Choroid plexus epithelial cell (primary cell): ENCODE results near the gene NAALAD2.
"Not testable (repeated sequence)": the region's sequence is repeated elsewhere in the genome, so short reads cannot be mapped to it uniquely, and the experiment has no call there.

ENCODE experiments used
- DNase-seq: peaks from one replicate; pipeline ENCODE4 v3.0.0-alpha.2; 2010; ENCODE audit warnings: low read depth
- H3K4me3 ChIP-seq: 2 replicates; pipeline ENCODE4 v1.5.1; 2011; ENCODE audit warnings: low read depth, mild to moderate bottlenecking, control low read depth, low read length, moderate library complexity
- TF ChIP-seq, protein P1 (sequence below): conservative IDR thresholded peaks from 2 replicates; pipeline ENCODE4 v1.5.1; 2011; ENCODE audit warnings: low read depth, mild to moderate bottlenecking, control low read depth, inconsistent platforms, low read length, moderate library complexity

The NAALAD2 gene

DNA sequence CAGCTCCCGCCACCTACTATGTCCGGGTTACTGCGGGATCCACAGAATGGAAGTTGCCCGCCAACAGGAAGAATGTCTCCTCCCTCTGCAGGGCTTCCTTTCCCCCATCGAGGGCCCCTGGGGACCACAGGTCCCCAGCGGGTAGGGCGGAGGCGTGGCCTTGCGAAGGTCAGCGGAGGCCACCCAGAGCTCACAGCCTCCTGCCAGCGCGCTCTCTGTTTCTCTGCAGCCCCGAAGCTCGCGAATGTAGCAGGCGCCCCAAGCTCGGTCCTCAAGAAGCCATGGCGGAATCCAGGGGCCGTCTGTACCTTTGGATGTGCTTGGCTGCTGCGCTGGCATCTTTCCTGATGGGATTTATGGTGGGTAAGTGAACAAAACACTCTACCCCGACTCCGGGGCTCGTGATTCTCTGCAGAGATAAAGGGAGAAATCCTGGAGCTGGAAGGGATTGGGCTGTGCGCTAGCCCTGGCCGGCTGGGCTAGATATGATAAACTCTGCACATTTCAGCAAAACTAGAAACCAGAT, at the start of gene NAALAD2:
Gene NAALAD2, plus strand, starts transcription at position 186 of the 526 bp plus-strand sequence. Its CDS starts 96 bp downstream, at position 282.
- peak; percentile 56 for DNase-seq
- H3K4me3 ChIP-seq = peak within 1 kb of the TSS; percentile 68
- TF ChIP-seq, protein P1, sequence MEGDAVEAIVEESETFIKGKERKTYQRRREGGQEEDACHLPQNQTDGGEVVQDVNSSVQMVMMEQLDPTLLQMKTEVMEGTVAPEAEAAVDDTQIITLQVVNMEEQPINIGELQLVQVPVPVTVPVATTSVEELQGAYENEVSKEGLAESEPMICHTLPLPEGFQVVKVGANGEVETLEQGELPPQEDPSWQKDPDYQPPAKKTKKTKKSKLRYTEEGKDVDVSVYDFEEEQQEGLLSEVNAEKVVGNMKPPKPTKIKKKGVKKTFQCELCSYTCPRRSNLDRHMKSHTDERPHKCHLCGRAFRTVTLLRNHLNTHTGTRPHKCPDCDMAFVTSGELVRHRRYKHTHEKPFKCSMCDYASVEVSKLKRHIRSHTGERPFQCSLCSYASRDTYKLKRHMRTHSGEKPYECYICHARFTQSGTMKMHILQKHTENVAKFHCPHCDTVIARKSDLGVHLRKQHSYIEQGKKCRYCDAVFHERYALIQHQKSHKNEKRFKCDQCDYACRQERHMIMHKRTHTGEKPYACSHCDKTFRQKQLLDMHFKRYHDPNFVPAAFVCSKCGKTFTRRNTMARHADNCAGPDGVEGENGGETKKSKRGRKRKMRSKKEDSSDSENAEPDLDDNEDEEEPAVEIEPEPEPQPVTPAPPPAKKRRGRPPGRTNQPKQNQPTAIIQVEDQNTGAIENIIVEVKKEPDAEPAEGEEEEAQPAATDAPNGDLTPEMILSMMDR = no peak

DNA sequence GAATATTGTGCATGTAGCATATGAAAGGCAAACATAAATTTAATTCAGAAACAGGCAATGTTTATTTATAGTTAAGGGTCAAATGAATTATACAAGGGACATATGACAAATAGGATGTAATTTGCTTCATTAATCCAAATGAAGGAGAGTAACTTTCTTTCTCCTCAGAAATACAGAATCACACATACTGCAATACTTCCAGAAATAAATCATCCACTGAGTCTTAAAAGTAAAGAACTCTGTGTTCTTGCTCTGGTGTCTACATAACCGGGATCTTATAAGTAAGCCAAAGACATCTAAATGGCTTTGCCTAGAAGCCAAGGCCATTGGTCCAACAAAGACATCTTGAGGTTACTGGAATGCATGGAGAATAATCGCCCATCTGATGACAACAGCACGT, 48.8 kb upstream of the NAALAD2 start, which contains the start of gene UBTFL1:
Gene UBTFL1, plus strand, starts transcription at position 301 of the 400 bp plus-strand sequence. Its CDS starts 0 bp downstream, at position 301.
- not testable (repeated sequence) for DNase-seq, H3K4me3 ChIP-seq

DNA sequence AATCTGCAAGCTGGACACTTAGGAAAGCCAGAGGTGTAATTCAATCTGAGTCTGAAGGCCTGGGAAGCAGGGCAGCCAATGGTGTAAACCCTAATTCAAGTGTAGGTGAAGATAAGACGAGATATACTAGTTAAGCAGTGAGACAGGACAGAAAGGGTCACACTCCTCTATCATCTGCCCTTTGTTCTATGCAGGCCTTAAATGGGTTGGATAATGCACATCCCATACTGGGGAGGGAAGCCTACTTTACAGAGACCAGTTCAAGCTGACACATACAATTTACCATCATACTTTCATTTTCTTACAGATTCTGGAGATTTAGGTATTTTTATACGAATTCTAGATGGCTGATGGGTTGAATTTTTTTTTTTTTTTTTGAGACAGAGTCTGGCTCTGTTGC, 45.7 kb upstream of the NAALAD2 start:
- not testable (repeated sequence) for H3K4me3 ChIP-seq, DNase-seq

DNA sequence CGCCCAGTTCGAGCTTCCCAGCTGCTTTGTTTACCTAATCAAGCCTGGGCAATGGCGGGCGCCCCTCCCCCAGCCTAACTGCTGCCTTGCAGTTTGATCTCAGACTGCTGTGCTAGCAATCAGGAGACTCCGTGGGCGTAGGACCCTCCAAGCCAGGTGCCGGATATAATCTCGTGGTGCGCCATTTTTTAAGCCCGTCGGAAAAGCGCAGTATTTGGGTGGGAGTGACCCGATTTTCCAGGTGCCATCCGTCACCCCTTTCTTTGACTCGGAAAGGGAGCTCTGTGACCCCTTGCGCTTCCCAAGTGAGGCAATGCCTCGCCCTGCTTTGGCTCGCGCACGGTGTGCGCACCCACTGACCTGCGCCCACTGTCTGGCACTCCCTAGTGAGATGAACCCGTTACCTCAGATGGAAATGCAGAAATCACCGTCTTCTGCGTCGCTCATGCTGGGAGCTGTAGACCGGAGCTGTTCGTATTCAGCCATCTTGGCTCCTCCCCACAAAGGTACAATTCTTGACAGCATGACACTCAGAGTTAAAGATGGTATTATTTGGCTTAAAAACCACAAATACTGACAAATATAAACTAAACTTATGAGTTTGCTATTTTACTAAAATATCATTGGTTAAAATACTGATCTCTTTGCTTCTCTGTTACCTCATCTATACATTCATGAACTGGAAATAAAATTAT, 39.1 kb upstream of the NAALAD2 start:
- not testable (repeated sequence) for H3K4me3 ChIP-seq, DNase-seq

DNA sequence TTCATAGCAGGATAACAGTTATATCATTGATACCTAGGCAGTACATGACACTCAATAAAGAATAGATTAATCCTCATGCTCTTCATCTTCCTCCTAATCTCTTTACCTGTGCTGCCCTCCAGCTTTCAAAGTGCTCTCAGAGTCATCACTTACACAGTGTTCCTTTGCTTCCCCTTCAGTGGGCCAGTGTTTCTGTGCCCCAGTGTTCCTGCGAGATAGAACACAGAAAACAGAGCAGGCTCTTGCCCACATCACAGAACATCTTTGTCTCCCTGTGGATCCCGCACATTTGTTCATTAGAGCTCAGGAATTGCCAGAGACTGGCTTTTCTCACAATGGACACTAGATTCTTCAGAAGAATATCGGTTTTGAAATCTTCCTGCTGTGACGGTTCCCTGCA, 36.2 kb upstream of the NAALAD2 start:
- not testable (repeated sequence) for DNase-seq, H3K4me3 ChIP-seq

DNA sequence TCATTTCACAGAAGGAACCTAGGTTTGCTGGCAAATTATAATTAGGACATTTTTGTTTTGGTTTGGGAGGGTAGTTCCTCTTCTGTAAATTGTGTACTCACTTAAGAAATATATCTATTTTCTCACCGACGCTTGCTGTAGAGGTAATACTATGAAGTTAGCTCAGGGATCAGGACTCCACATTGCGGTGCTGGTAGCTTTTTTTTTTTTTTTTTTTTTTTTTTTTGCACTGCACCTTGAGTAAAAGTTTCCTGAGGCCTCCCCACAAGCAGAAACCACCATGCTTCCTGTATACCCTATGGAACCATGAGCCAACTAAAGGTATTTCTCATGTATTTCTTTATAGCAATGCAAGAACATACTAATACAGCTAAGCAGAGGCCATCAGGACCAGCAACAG, 34.0 kb upstream of the NAALAD2 start:
- TF ChIP-seq, protein P1 = no peak
- no peak overlapping the region for H3K4me3 ChIP-seq
- DNase-seq = no peak

DNA sequence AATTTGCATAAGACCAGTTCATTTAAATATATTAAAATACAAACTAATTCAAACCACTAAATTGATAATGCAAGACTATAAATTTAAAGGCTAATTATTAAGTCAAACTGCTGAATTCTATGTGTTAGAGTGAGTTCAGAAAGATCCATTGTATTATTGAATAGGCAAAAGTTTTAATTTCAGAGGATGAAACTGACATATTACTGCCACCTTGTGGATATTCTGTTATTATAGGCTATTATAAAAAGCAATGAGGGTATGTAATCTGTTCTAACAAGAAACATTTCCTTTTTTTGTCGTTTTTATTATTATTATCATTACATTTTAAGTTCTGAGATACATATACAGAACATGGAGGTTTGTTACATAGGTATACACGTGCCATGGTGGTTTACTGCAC, 20.9 kb upstream of the NAALAD2 start:
- peak; percentile 26 for DNase-seq
- TF ChIP-seq, protein P1 = peak; percentile 40
- no peak overlapping the region for H3K4me3 ChIP-seq

DNA sequence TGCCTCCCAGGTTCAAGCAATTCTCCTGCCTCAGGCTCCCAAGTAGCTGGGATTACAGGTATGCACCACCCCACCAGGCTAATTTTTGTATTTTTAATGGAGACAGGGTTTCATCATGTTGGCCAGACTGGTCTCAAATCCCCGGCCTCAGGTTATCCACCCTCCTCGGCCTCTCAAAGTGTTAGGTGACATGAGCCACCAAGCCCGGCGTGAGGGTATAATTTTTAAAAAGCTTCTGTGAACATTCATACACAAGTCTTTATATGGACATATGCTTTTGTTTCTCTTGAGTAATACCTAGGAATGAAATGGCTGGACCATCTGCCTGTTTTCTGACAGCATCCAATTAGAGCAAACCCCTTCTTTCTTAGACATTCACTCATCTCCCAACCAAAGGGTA, 14.3 kb upstream of the NAALAD2 start:
- TF ChIP-seq, protein P1 = no peak
- no peak for DNase-seq
- no peak overlapping the region for H3K4me3 ChIP-seq

DNA sequence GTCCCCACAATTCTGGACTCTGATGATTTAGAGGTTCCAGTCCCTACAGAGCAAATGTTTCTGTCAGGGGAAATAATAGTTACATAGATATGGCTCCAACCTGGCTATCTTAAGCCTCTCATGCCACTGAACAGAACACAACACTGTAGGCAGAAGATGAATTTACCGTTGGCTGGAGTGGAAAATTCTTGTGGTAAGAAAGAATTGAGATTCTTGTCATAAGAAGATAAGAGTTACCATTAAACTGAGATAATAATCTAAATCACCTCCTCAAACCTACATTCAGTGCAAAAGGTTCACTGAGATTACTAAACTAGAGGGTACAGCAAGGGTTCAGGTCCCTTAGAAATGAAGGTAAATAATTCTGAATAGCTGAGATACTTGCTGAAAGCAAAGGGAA, 10.1 kb upstream of the NAALAD2 start:
- DNase-seq = peak; percentile 42
- TF ChIP-seq, protein P1 = no peak
- H3K4me3 ChIP-seq = no peak overlapping the region
